CD4-positive, alpha-beta T cell treated with Interleukin-12 subunit alpha and Interleukin-12 subunit beta, for 1 hour (primary cell): ENCODE measurements around the gene NBPF20.
"Not testable (repeated sequence)": the region's sequence is repeated elsewhere in the genome, so short reads cannot be mapped to it uniquely, and the experiment has no call there.

Experiments used
- DNase-seq: peaks from one replicate; pipeline ENCODE4 v3.0.0-alpha.2; 2020

NBPF20 gene

DNA sequence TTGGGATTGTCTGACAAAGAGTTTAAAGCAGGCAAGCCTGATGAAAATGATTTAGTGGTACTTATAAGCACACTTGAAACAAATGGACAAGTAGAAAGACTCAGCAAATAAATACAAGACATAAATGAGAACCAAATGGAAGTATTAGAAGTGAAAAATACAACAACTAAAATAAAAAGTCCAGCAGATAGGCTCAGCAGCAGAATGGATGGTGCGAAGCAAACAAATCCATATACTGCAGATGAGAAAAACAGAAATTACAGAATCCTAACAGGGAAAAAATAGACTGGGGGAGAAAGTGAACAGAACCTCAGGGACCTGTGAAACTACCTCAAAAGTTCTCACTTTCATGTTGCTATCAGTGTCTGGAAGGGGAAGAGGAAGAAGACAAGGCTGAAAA, 3.9 kb upstream of the NBPF20 start:
- DNase-seq: not testable (repeated sequence)

DNA sequence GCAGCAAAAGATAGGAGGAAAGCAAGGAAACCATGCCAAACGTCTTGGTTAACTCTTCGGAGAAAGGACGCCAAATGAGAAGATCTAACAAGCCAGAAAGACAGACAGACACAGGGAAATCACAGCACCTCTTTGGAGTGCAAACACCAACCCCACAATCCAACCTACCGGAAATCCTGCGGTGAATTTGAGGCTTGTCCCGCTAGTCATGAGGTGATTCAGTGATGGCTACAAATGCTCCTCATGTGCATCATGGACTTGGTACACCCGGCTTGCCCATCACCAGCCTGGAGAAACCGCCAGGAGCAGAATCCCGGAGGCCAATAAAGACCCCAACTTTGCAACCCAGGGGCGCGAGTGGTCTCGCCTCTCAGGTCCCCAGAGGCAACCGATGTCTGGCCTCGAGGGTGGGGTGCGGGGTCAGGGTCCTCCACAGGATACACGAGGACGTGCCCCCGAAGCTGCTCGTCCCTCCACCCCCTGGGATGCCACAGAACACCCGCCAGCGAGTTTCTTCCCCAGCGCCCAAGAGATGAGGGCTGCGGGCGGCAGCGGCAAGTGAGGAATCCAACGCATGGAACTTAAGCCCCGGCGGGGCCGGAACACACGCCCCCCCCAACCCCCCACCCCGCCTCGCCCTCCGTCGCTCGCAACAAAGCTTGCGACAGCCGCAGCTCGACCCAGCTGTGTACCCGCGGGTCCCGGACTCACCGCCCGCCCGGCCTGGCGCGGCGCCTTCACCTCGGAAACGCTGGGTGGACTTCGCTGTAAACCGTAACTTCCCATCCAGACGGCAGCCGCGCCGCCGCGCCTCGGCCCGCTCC, 579 bp downstream of the NBPF20 start:
- DNase-seq: peak; percentile 52

DNA sequence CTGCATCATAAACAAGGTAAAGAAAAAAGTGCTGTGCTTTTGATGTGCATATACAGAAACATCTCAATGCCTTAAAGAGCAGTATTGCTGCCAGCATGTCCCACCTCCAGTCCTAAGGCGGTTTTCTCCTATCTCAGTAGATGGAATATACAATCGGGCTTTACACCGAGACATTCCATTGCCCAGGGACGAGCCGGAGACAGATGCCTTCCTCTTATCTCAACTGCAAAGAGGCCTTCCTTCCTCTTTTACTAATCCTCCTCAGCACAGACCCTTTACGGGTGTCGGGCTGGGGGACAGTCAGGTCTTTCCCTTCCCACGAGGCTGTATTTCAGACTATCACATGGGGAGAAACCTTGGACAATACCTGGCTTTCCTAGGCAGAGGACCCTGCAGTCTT, 10.3 kb downstream of the NBPF20 start:
- DNase-seq: not testable (repeated sequence)

DNA sequence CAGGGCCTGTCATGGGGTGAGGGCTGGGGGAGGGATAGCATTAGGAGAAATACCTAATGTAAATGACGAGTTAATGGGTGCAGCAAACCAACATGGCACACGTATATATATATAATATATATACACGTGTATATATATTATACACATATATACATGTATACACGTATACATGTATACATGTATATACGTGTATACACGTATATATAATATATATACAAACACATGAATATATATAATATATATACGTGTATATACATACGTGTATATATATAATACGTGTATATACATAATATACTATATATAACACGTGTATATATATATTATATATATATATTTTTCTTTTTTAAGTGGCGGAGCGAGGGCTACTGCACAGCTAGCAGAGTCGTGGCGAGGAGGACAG, 18.1 kb downstream of the NBPF20 start:
- DNase-seq: not testable (repeated sequence)

DNA sequence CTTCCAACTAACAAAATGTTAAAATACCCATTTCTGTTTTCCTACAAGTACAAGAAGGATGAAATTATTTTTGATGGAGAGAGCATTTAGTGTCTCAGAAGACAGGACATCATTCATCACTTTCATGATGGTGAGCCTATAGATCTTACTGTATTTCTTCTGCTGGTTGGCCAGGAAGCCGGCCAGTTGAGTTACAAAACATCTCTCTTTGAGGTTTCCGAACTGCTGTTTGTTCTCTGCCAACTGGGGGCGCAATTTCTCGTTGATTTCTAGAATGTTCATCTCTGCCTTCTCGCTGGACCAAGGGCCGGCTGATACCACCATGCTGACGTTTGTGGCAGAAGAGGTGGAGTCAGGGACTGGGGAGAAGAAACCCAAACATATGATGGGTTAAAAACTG, 20.5 kb downstream of the NBPF20 start:
- DNase-seq: not testable (repeated sequence)

DNA sequence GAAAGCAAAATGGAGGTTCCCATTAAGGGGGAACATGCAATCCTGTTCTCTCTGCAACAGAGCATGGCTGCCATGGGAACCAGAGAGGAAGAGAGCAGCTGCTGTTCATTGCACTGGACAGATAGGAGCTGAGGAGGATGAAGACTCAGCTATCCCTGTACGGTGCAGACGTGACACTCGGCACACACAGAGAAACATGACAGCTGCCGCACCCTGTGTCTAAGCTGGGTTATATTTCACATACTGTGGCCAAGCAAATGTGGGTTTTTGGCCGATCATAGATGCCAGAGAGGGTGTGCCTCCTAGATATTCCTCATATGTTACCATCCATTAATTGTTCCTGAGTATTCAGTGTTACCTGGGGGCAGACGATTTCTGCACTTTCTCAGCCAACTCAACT, 24.7 kb downstream of the NBPF20 start:
- not testable (repeated sequence) for DNase-seq
